Gastrocnemius medialis (tissue), 4 donors: ENCODE data around the gene ETS2. TPM values are rescaled to one million over a fixed set of nuclear protein-coding genes. Genes with fewer than 3 reads are reported as not detected.

Source experiments
- ATAC-seq, 2 donors: fragments of 150-250 bp; one replicate each; pipeline ENCODE4 v1.9.1; 2016
- DNase-seq, 2 donors: peaks; one replicate each; pipeline ENCODE4 v3.0.0-alpha.2; 2019
- H3K27ac ChIP-seq, 4 donors: fragments of 200-600 bp; sonication (generic); 1 replicate in 1 of 4; 2 replicates in 3 of 4; pipeline ENCODE4 v1.5.1; 2016 to 2018; ENCODE audit warnings: mild to moderate bottlenecking in 2 of 4, moderate library complexity in 1 of 4
- H3K27me3 ChIP-seq, 3 donors: fragments of 200-600 bp; sonication (generic) in 2 of 3; 1 replicate in 1 of 3; 2 replicates in 2 of 3; pipeline versions ENCODE4 v1.5.1 to v1.6.0; 2016 to 2019; ENCODE audit warnings: mild to moderate bottlenecking in 1 of 3, moderate library complexity in 1 of 3
- H3K36me3 ChIP-seq, 2 donors: fragments of 200-600 bp; sonication (generic) in 1 of 2; one replicate each; pipeline ENCODE4 v1.5.1; 2017 to 2018
- H3K4me1 ChIP-seq, 2 donors: fragments of 200-600 bp; sonication (generic) in 1 of 2; one replicate each; pipeline ENCODE4 v1.5.1; 2016 to 2017; ENCODE audit warnings: mild to moderate bottlenecking in 2 of 2
- H3K4me3 ChIP-seq, 4 donors: fragments of 200-600 bp; sonication (generic) in 3 of 4; 1 replicate in 1 of 4; 2 replicates in 3 of 4; pipeline ENCODE4 v1.5.1; 2016 to 2019; ENCODE audit warnings: mild to moderate bottlenecking in 2 of 4
- H3K9me3 ChIP-seq, 3 donors: fragments of 200-600 bp; sonication (generic) in 2 of 3; 1 replicate in 1 of 3; 2 replicates in 2 of 3; pipeline ENCODE4 v1.5.1; 2016 to 2019
- CTCF ChIP-seq, 5 experiments: fragments of 450-650 bp in 3 of 5; fragments of 200-600 bp in 2 of 5; sonication (generic) in 2 of 5; IDR thresholded peaks in 4 of 5; conservative IDR thresholded peaks in 1 of 5; 1 replicate in 4 of 5; 2 replicates in 1 of 5; pipeline ENCODE4 v1.5.1; 2016 to 2019; ENCODE audit warnings: antibody characterized with exemption in 5 of 5, mild to moderate bottlenecking in 3 of 5, moderate library complexity in 3 of 5
- POLR2A ChIP-seq, 2 donors: fragments of 450-650 bp; IDR thresholded peaks; one replicate each; pipeline ENCODE4 v1.6.1; 2017; ENCODE audit warnings: antibody characterized with exemption in 2 of 2, mild to moderate bottlenecking in 2 of 2, moderate library complexity in 2 of 2
- in situ Hi-C, 4 donors: fragments of 200-750 bp; cut with MboI; loops; one replicate each; pipeline versions ENCODE4 v1.15.0 to v1.8.0; 2017; ENCODE audit warnings: low sequenced_read_pairs in 4 of 4
- intact Hi-C: fragments of 100-400 bp; cut with DNase I; formaldehyde crosslinking; loops from one replicate; pipeline ENCODE4 v1.15.1; 2023; ENCODE audit warnings: low total_unique reads
- total RNA-seq, 4 donors: library from RNA; depleted of rRNA; stranded (reverse); fragments of >200 nt; gene quantifications; one replicate each; pipeline versions ENCODE4 v1.1.0 to v1.2.3, GENCODE V29; 2016

The ETS2 gene
- total RNA-seq, 4 donors from 2014 or later = 51.5 to 136 (median 59.3) TPM

GRCh38 chr21:38774586-38775285 lies 31.0 kb upstream of the ETS2 start:
- TF ChIP-seq POLR2A (IDR thresholded peaks at IDR 0.05) = no peak
- TF ChIP-seq CTCF (IDR thresholded peaks at IDR 0.05 in 4 of 5, conservative IDR thresholded peaks at IDR 0.05 in 1 of 5) = no peak
- in situ Hi-C loops = no loop called here
- no peak overlapping the region for H3K4me3 ChIP-seq
- H3K4me1 ChIP-seq = no peaks in the 10 kb centered on the region
- H3K36me3 ChIP-seq = no peaks in the 10 kb centered on the region
- no peaks in the 10 kb centered on the region for H3K27me3 ChIP-seq
- H3K9me3 ChIP-seq = no peaks in the 10 kb centered on the region
- no peak overlapping the region for H3K27ac ChIP-seq
- no peak for DNase-seq
- intact Hi-C loops = no loop called here
- ATAC-seq = no peak

- intact Hi-C loops (no loop called here), in situ Hi-C loops (no loop called here)
- no peaks in the 10 kb centered on the region for H3K4me1 ChIP-seq
- ATAC-seq (peak in 1 of 2 donors; percentile 18), DNase-seq (no peak)
- H3K27ac ChIP-seq = no peak overlapping the region
- no peaks in the 10 kb centered on the region for H3K27me3 ChIP-seq
- H3K9me3 ChIP-seq = no peaks in the 10 kb centered on the region
- H3K4me3 ChIP-seq = no peak overlapping the region
- TF ChIP-seq CTCF (IDR thresholded peaks at IDR 0.05 in 4 of 5, conservative IDR thresholded peaks at IDR 0.05 in 1 of 5) (no peak), POLR2A (IDR thresholded peaks at IDR 0.05) (no peak)
- no peaks in the 10 kb centered on the region for H3K36me3 ChIP-seq
These were observed 30.0 kb upstream of the ETS2 start for GRCh38 chr21:38775733-38776132.

GRCh38 chr21:38777015-38777414 lies 28.7 kb upstream of the ETS2 start:
- DNase-seq (no peak), ATAC-seq (no peak)
- intact Hi-C loops = no loop called here
- Histone ChIP-seq H3K36me3 (no peaks in the 10 kb centered on the region), H3K27ac (no peak overlapping the region), H3K4me1 (no peaks in the 10 kb centered on the region), H3K27me3 (no peaks in the 10 kb centered on the region), H3K4me3 (no peak overlapping the region), H3K9me3 (no peaks in the 10 kb centered on the region)
- TF ChIP-seq POLR2A (IDR thresholded peaks at IDR 0.05) = no peak
- no peak for TF ChIP-seq CTCF (IDR thresholded peaks at IDR 0.05 in 4 of 5, conservative IDR thresholded peaks at IDR 0.05 in 1 of 5)
- in situ Hi-C loops = no loop called here

GRCh38 chr21:38777531-38777930 lies 28.2 kb upstream of the ETS2 start:
- ATAC-seq = no peak
- H3K4me1 ChIP-seq = no peaks in the 10 kb centered on the region
- H3K36me3 ChIP-seq = no peaks in the 10 kb centered on the region
- intact Hi-C loops = no loop called here
- H3K9me3 ChIP-seq = no peaks in the 10 kb centered on the region
- no peak overlapping the region for H3K4me3 ChIP-seq
- in situ Hi-C loops = no loop called here
- DNase-seq = no peak
- no peaks in the 10 kb centered on the region for H3K27me3 ChIP-seq
- TF ChIP-seq CTCF (IDR thresholded peaks at IDR 0.05 in 4 of 5, conservative IDR thresholded peaks at IDR 0.05 in 1 of 5) = no peak
- TF ChIP-seq POLR2A (IDR thresholded peaks at IDR 0.05) = no peak
- H3K27ac ChIP-seq = no peak overlapping the region

- ATAC-seq (no peak), DNase-seq (no peak)
- Histone ChIP-seq H3K27me3 (no peaks in the 10 kb centered on the region), H3K9me3 (no peaks in the 10 kb centered on the region), H3K36me3 (no peaks in the 10 kb centered on the region), H3K4me1 (no peaks in the 10 kb centered on the region), H3K27ac (no peak overlapping the region), H3K4me3 (no peak overlapping the region)
- TF ChIP-seq CTCF (IDR thresholded peaks at IDR 0.05 in 4 of 5, conservative IDR thresholded peaks at IDR 0.05 in 1 of 5) (no peak), POLR2A (IDR thresholded peaks at IDR 0.05) (no peak)
- intact Hi-C loops = no loop called here
- in situ Hi-C loops = no loop called here
These were observed 24.9 kb upstream of the ETS2 start for GRCh38 chr21:38780879-38781278.
